HUES6 (cell line): ENCODE data around the gene CCDC73.
"Not testable (repeated sequence)": the region's sequence is repeated elsewhere in the genome, so short reads cannot be mapped to it uniquely, and the experiment has no call there.

ENCODE experiments used
- H3K27ac ChIP-seq: 2 replicates; pipeline ENCODE4 v1.7.0; 2013; ENCODE audit warnings: low read depth, mild to moderate bottlenecking, low read length, inconsistent platforms
- H3K27me3 ChIP-seq: 2 replicates; pipeline ENCODE4 v1.6.1; 2013; ENCODE audit warnings: low read length; ENCODE audit not compliant: control insufficient read depth, insufficient read depth
- H3K36me3 ChIP-seq: 2 replicates; pipeline ENCODE4 v1.6.1; 2013; ENCODE audit warnings: low read length; ENCODE audit not compliant: control insufficient read depth, insufficient read depth
- H3K4me1 ChIP-seq: 2 replicates; pipeline ENCODE4 v1.6.1; 2013; ENCODE audit warnings: low read length; ENCODE audit not compliant: control insufficient read depth, insufficient read depth
- H3K4me3 ChIP-seq: 2 replicates; pipeline ENCODE4 v1.5.1; 2013; ENCODE audit warnings: low read depth, low read length
- H3K9ac ChIP-seq: one replicate; pipeline ENCODE4 v1.6.1; 2013; ENCODE audit warnings: mild to moderate bottlenecking, low read length
- H3K9me3 ChIP-seq: 2 replicates; pipeline ENCODE4 v1.6.1; 2013; ENCODE audit warnings: low read depth, low read length; ENCODE audit not compliant: control insufficient read depth, insufficient read depth

CCDC73 gene

DNA sequence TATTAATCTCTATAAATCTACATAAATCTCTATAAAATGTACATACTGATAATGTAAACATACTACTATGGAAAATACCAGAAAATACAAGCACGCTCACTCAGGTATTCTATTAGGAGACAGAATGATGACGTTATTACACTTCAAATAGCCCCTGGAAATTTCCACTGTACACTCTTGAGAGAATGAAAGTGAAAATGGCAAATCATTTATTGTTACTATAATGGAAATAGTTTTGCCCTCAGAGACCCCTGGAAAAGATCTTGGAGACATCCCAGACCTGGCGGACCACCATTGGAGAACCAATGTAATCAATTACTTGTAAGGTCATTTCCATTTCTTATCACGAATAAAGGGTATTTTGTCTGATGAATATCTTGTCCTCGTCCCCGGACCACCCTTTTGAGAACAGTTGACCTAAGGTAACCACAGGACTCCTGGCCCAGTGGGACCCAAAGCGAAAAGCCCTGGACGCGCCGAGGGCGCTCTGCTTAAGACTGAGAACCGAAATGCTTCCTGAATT, 34.8 kb upstream of the CCDC73 start:
- H3K9me3 ChIP-seq, result no peaks in the 10 kb centered on the region
- H3K4me1 ChIP-seq, result no peaks in the 10 kb centered on the region
- no peak overlapping the region for H3K27ac ChIP-seq
- H3K9ac ChIP-seq, result no peak overlapping the region
- peaks cover 41% of the 10 kb centered on the region for H3K27me3 ChIP-seq
- peak overlapping the region; percentile 63 for H3K4me3 ChIP-seq
- H3K36me3 ChIP-seq, result no peaks in the 10 kb centered on the region

DNA sequence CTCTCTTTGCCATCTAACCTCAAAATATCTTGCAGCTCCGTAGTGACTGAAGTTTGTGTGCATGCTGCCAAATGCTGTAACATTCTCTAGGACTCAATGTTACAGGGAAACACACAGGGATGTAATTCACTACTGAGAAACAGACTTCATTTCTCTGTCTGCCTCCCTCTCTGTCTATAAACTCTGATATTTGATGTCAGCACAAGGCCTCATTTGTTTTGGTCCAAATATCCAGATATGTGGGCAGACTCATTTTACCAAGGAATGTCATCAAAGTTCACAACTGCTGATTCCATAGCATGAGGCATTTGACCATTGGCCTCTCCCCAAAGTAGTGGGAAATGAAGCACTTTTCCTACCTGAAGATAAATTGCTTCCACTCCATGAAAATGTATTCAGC, 32.8 kb upstream of the CCDC73 start:
- Histone ChIP-seq H3K4me1 (no peaks in the 10 kb centered on the region), H3K27me3 (peaks cover 41% of the 10 kb centered on the region), H3K36me3 (no peaks in the 10 kb centered on the region), H3K27ac (no peak overlapping the region), H3K9ac (no peak overlapping the region), H3K4me3 (no peak overlapping the region), H3K9me3 (no peaks in the 10 kb centered on the region)

GRCh38 chr11:32826113-32826512, 31.7 kb upstream of the CCDC73 start:
- Histone ChIP-seq H3K4me1 (no peaks in the 10 kb centered on the region), H3K9me3 (no peaks in the 10 kb centered on the region), H3K27ac (no peak overlapping the region), H3K9ac (no peak overlapping the region), H3K36me3 (no peaks in the 10 kb centered on the region), H3K27me3 (peaks cover 33% of the 10 kb centered on the region), H3K4me3 (no peak overlapping the region)

GRCh38 chr11:32823617-32824016, 29.2 kb upstream of the CCDC73 start:
- not testable (repeated sequence) for H3K9me3 ChIP-seq, H3K4me1 ChIP-seq, H3K36me3 ChIP-seq, H3K9ac ChIP-seq, H3K27me3 ChIP-seq, H3K4me3 ChIP-seq, H3K27ac ChIP-seq

- no peaks in the 10 kb centered on the region for H3K4me1 ChIP-seq
- H3K27me3 ChIP-seq, result no peaks in the 10 kb centered on the region
- no peaks in the 10 kb centered on the region for H3K36me3 ChIP-seq
- H3K27ac ChIP-seq, result no peak overlapping the region
- H3K9ac ChIP-seq, result no peak overlapping the region
- H3K9me3 ChIP-seq, result no peaks in the 10 kb centered on the region
- no peak overlapping the region for H3K4me3 ChIP-seq
These were observed 27.6 kb upstream of the CCDC73 start for GRCh38 chr11:32821917-32822560.

DNA sequence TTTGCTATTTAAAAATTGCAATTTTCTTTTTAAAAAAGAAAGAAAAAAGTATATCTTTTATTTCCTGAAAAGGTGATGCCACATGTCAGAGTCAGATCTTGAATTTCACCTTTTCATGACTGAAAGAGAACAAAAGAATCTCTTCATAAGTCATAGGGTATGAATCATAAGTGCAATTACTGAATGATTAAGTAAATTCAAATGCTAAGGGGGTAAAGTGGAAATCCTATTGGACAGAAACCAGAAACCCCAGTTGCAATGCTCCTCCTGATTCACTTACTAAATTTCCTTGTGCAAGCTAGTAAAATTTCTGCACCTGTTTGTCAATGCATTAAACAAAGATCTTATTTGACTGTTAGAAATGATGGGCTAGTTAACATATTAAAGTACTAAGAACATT, 27.1 kb upstream of the CCDC73 start:
- H3K27ac ChIP-seq, result no peak overlapping the region
- H3K4me3 ChIP-seq, result no peak overlapping the region
- H3K9me3 ChIP-seq, result no peaks in the 10 kb centered on the region
- H3K27me3 ChIP-seq, result no peaks in the 10 kb centered on the region
- no peaks in the 10 kb centered on the region for H3K36me3 ChIP-seq
- H3K9ac ChIP-seq, result no peak overlapping the region
- H3K4me1 ChIP-seq, result no peaks in the 10 kb centered on the region

GRCh38 chr11:32820497-32820896, 26.0 kb upstream of the CCDC73 start:
- H3K4me1 ChIP-seq, result no peaks in the 10 kb centered on the region
- H3K27me3 ChIP-seq, result no peaks in the 10 kb centered on the region
- no peaks in the 10 kb centered on the region for H3K9me3 ChIP-seq
- no peak overlapping the region for H3K9ac ChIP-seq
- no peak overlapping the region for H3K4me3 ChIP-seq
- no peaks in the 10 kb centered on the region for H3K36me3 ChIP-seq
- H3K27ac ChIP-seq, result no peak overlapping the region

GRCh38 chr11:32819187-32819586, 24.7 kb upstream of the CCDC73 start:
- Histone ChIP-seq H3K27me3 (no peaks in the 10 kb centered on the region), H3K36me3 (no peaks in the 10 kb centered on the region), H3K4me3 (no peak overlapping the region), H3K4me1 (no peaks in the 10 kb centered on the region), H3K27ac (no peak overlapping the region), H3K9ac (no peak overlapping the region), H3K9me3 (no peaks in the 10 kb centered on the region)

GRCh38 chr11:32817852-32818183, 23.4 kb upstream of the CCDC73 start:
- Histone ChIP-seq H3K27me3 (no peaks in the 10 kb centered on the region), H3K4me3 (no peak overlapping the region), H3K9me3 (no peaks in the 10 kb centered on the region), H3K27ac (no peak overlapping the region), H3K9ac (no peak overlapping the region), H3K36me3 (no peaks in the 10 kb centered on the region), H3K4me1 (no peaks in the 10 kb centered on the region)

GRCh38 chr11:32817181-32817851, 22.9 kb upstream of the CCDC73 start:
- Histone ChIP-seq H3K4me1 (no peaks in the 10 kb centered on the region), H3K36me3 (no peaks in the 10 kb centered on the region), H3K27ac (no peak overlapping the region), H3K9ac (no peak overlapping the region), H3K27me3 (no peaks in the 10 kb centered on the region), H3K9me3 (no peaks in the 10 kb centered on the region), H3K4me3 (no peak overlapping the region)

GRCh38 chr11:32809313-32809712, 14.9 kb upstream of the CCDC73 start:
- Histone ChIP-seq H3K27me3 (no peaks in the 10 kb centered on the region), H3K4me3 (no peak overlapping the region), H3K36me3 (no peaks in the 10 kb centered on the region), H3K27ac (no peak overlapping the region), H3K9me3 (0 out of 2 replicates have a peak, but pooled peaks cover 4% of the 10 kb centered on the region), H3K9ac (no peak overlapping the region), H3K4me1 (no peaks in the 10 kb centered on the region)
